ENCODE measurements around the gene KLHDC4.

The KLHDC4 gene

GRCh38 chr16:87800497-87800896 lies 34.7 kb upstream of the KLHDC4 start:
- POLR2A ChIA-PET: no interaction called here
- CTCF ChIA-PET: interaction anchor here (1.1 to 1.7 kb wide), 2 partner anchors 9 to 21 kb away, joined by 4 to 7 read pairs; no protein-coding TSS in a partner anchor
- TF ChIP-seq, protein P1, sequence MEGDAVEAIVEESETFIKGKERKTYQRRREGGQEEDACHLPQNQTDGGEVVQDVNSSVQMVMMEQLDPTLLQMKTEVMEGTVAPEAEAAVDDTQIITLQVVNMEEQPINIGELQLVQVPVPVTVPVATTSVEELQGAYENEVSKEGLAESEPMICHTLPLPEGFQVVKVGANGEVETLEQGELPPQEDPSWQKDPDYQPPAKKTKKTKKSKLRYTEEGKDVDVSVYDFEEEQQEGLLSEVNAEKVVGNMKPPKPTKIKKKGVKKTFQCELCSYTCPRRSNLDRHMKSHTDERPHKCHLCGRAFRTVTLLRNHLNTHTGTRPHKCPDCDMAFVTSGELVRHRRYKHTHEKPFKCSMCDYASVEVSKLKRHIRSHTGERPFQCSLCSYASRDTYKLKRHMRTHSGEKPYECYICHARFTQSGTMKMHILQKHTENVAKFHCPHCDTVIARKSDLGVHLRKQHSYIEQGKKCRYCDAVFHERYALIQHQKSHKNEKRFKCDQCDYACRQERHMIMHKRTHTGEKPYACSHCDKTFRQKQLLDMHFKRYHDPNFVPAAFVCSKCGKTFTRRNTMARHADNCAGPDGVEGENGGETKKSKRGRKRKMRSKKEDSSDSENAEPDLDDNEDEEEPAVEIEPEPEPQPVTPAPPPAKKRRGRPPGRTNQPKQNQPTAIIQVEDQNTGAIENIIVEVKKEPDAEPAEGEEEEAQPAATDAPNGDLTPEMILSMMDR (IDR thresholded peaks at IDR 0.05; ENCODE audit: insufficient read depth, low read length, missing control alignments): no peak

DNA sequence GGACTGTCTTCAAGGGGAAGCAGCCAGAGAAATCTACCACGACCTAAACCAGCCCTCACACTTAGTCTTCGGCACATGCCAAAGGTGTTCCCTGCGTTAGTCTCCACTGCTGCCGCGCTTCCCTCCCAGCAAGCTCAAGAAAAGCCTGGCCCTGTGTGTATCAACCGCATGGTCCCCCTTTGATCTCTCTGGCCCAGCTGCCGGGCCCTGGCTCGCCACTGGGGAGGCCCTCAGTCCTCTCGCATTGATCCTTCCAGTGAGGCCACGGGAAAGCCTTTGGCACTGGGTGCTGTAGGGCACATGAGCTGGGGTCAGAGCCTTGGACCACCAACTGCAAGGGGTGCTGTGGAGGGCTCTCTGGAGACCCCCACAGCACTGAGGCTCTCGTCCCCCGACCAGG lies 29.6 kb upstream of the KLHDC4 start:
- ChIA-PET CTCF (interaction anchor here (8.4 kb wide), 1 partner anchor 15 kb away, joined by 85 read pairs; no protein-coding TSS in a partner anchor), POLR2A (interaction anchor here (0.7 kb wide), 1 partner anchor 23 kb away, joined by 3 read pairs; no protein-coding TSS in a partner anchor)
- TF ChIP-seq, protein P1 (IDR thresholded peaks at IDR 0.05; ENCODE audit: insufficient read depth, low read length, missing control alignments): no peak
- H3K4me3 ChIP-seq (ENCODE audit: low read depth, low read length): no peak overlapping the region
- no peak for DNase-seq (ENCODE audit: low read depth, low spot score)

More at GRCh38 chr16:87800497-87800896, 34.7 kb upstream of the KLHDC4 start:
- no peak overlapping the region for H3K4me3 ChIP-seq (ENCODE audit: low read depth, low read length)
- DNase-seq (ENCODE audit: low read depth, low spot score): no peak

DNA sequence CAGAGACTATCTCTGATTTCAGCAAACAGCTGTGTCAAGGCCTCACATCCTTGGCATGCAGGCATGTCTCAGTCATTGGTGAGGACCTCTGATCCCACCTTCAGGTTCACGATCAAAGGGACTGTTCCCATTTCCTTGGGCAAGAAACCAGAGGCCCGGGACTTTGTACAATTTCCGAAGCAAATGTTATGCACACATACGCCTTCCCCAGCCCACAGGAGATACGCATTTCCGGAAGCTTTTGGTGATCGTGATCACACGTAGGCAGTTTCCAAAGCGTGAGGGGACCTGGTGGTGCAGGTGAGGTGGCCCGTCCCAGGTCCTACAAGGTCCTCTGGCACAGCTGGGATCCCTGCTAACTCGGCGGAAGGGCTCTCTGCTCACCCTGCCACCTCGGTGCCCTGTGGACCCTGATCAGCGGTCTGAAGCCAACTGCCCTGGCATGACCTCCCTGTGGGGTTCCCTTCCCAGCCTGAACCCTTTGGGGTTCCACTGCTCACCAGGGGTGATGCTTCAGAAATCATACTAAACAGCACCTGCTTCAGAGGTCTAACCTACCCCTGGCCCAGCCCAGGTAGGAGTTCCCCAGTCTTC lies 28.8 kb upstream of the KLHDC4 start:
- H3K4me3 ChIP-seq (ENCODE audit: low read depth, low read length): no peak overlapping the region
- POLR2A ChIA-PET: interaction anchor here (1.3 kb wide), 1 partner anchor 12 kb away, joined by 3 read pairs; no protein-coding TSS in a partner anchor
- TF ChIP-seq, protein P1 (IDR thresholded peaks at IDR 0.05; ENCODE audit: insufficient read depth, low read length, missing control alignments): no peak
- CTCF ChIA-PET: interaction anchor here (0.9 to 8.4 kb wide), 3 partner anchors 13 to 26 kb away, joined by 3 to 85 read pairs (median 8); no protein-coding TSS in a partner anchor
- no peak for DNase-seq (ENCODE audit: low read depth, low spot score)

GRCh38 chr16:87792205-87792565 lies 26.4 kb upstream of the KLHDC4 start:
- ChIA-PET POLR2A (no interaction called here), CTCF (interaction anchor here (1.0 to 8.4 kb wide), 4 partner anchors 9 to 57 kb away, joined by 3 to 85 read pairs (median 8); no protein-coding TSS in a partner anchor)
- TF ChIP-seq, protein P1 (IDR thresholded peaks at IDR 0.05; ENCODE audit: insufficient read depth, low read length, missing control alignments): no peak
- DNase-seq (ENCODE audit: low read depth, low spot score): no peak
- H3K4me3 ChIP-seq (ENCODE audit: low read depth, low read length): no peak overlapping the region

DNA sequence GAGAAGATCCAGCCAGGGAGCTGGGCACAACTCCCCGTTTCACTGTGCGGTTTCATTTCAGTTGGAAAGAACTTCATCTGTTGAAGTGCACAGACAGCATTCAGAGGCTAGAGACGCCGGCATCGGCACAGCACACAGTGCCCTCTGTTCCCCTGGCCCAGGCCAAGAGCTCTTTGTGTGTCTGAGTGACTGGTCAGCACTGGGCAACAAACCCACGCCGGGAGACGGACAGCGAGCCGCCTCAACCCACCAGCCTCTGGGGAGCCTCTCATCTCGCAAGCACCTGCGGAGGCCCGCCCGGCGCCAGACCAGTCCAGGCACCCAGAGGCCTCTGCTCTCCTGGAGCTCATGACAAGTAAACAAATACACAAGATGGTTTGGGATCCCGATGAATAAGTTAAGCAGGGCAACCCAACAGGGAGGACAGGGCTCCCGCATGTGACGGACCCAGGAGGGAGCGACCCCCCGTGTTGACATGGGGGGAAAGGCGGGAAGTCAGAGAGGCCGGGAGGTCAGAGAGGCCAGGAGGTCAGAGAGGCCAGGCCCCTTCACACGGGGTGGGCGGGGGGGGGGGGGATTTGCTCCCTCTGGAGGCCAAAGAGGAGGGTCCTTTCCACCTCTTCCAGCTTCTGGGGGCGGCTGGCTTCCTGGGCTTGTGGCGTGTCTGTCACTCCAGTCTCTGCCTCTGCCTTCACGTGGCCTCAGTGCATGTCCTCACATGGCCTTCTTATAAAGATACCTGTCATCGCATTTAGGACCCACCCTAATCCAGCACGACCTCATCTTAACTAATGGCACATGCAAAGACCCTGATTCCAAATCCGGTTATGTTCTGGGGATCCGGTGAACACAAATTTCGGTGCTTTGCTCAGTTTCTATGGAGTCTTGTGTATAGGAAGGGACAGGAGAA lies 25.8 kb upstream of the KLHDC4 start:
- ChIA-PET CTCF (interaction anchor here (0.8 to 8.4 kb wide), 5 partner anchors 10 to 58 kb away, joined by 3 to 85 read pairs (median 9); no protein-coding TSS in a partner anchor), POLR2A (interaction anchor here (1.1 kb wide), 1 partner anchor 78 kb away, joined by 3 read pairs; the partner anchor contains the start of gene SLC7A5)
- no peak for DNase-seq (ENCODE audit: low read depth, low spot score)
- H3K4me3 ChIP-seq (ENCODE audit: low read depth, low read length): no peak overlapping the region
- TF ChIP-seq, protein P1 (IDR thresholded peaks at IDR 0.05; ENCODE audit: insufficient read depth, low read length, missing control alignments): no peak
